ENCODE results near the gene AGR2.

DNA sequence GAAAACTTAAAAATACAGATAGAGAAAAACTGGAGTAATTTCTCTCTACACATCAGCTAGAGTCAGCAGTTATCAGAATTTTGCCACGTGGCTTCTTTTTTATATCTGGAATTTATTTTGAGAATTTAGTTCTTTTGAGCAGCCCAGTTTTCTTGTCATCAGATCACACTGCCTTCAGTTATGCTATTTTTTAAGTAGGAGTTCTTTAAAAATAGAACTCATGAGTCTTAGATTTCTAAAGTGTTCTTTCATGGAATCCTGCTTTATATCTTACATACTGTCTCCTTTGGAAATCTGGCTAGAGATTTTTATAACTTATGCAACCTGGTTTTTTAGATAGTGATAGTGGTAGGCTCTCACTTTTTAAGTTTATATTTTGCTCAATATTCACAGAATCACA lies 24.2 kb downstream of the AGR2 start:
- TF ChIP-seq CTCF (conservative IDR thresholded peaks at IDR 0.05; ENCODE audit: low read depth, low read length) (no peak), SMC3 (IDR thresholded peaks at IDR 0.05; ENCODE audit: low read depth, low read length) (no peak), POLR2A (IDR thresholded peaks at IDR 0.05; ENCODE audit: low read depth, low read length) (no peak), RCOR1 (IDR thresholded peaks at IDR 0.05; ENCODE audit: insufficient replicate concordance, low read length) (no peak), MAZ (IDR thresholded peaks at IDR 0.05; ENCODE audit: borderline replicate concordance, low read depth, low read length) (no peak), RAD21 (IDR thresholded peaks at IDR 0.05; ENCODE audit: low read length) (no peak), MXI1 (IDR thresholded peaks at IDR 0.05; ENCODE audit: borderline replicate concordance, low read depth, low read length) (no peak), USF2 (IDR thresholded peaks at IDR 0.05; ENCODE audit: low read depth, low read length) (no peak), BHLHE40 (IDR thresholded peaks at IDR 0.05; ENCODE audit: low read depth, low read length) (no peak), CHD1 (IDR thresholded peaks at IDR 0.05; ENCODE audit: low read depth, low read length) (no peak), CEBPB (IDR thresholded peaks at IDR 0.05; ENCODE audit: low read depth, low read length) (no peak), RFX5 (IDR thresholded peaks at IDR 0.05; ENCODE audit: low read depth, low read length) (no peak)
